Measurements from ENCODE around the gene TRPC4. TPM values are rescaled to one million over a fixed set of nuclear protein-coding genes. Genes with fewer than 3 reads are reported as not detected.

TRPC4 gene
- polyA plus RNA-seq, 1 experiment: 1.8 TPM

- Histone ChIP-seq H3K27me3 (ENCODE audit: control insufficient read depth, insufficient read depth, low read length) (no peaks in the 10 kb centered on the region), H3K27ac (ENCODE audit: low read depth, low read length) (no peak overlapping the region), H3K4me3 (ENCODE audit: low read depth, low read length) (no peak overlapping the region), H3K9me3 (ENCODE audit: control insufficient read depth, insufficient read depth, low read length) (no peaks in the 10 kb centered on the region; the same call in 1 of the 2 replicates)
- POLR2A ChIA-PET: no interaction called here
- DNase-seq (ENCODE audit: low read depth, low spot score): no peak
- CTCF ChIA-PET: no interaction called here
- no peak for TF ChIP-seq CTCF (IDR thresholded peaks at IDR 0.05; ENCODE audit: low read depth, low read length)
These were observed 41.2 kb upstream of the TRPC4 start for GRCh38 chr13:37910790-37911189.

- ChIA-PET CTCF (no interaction called here), POLR2A (no interaction called here)
- DNase-seq (ENCODE audit: low read depth, low spot score): no peak
- Histone ChIP-seq H3K9me3 (ENCODE audit: control insufficient read depth, insufficient read depth, low read length) (no peaks in the 10 kb centered on the region), H3K4me3 (ENCODE audit: low read depth, low read length) (no peak overlapping the region), H3K27ac (ENCODE audit: low read depth, low read length) (no peak overlapping the region), H3K27me3 (ENCODE audit: control insufficient read depth, insufficient read depth, low read length) (no peaks in the 10 kb centered on the region)
- TF ChIP-seq CTCF (IDR thresholded peaks at IDR 0.05; ENCODE audit: low read depth, low read length): no peak
These were observed 37.3 kb upstream of the TRPC4 start for GRCh38 chr13:37906880-37907279.

- no peak for TF ChIP-seq CTCF (IDR thresholded peaks at IDR 0.05; ENCODE audit: low read depth, low read length)
- H3K9me3 ChIP-seq (ENCODE audit: control insufficient read depth, insufficient read depth, low read length): no peaks in the 10 kb centered on the region
- H3K27ac ChIP-seq (ENCODE audit: low read depth, low read length): no peak overlapping the region
- no peak for DNase-seq (ENCODE audit: low read depth, low spot score)
- no peaks in the 10 kb centered on the region for H3K27me3 ChIP-seq (ENCODE audit: control insufficient read depth, insufficient read depth, low read length)
- POLR2A ChIA-PET: no interaction called here
- no peak overlapping the region for H3K4me3 ChIP-seq (ENCODE audit: low read depth, low read length)
- CTCF ChIA-PET: no interaction called here
These were observed 36.2 kb upstream of the TRPC4 start for GRCh38 chr13:37905736-37906135.

- Histone ChIP-seq H3K9me3 (ENCODE audit: control insufficient read depth, insufficient read depth, low read length) (no peaks in the 10 kb centered on the region), H3K4me3 (ENCODE audit: low read depth, low read length) (no peak overlapping the region), H3K27me3 (ENCODE audit: control insufficient read depth, insufficient read depth, low read length) (no peaks in the 10 kb centered on the region), H3K27ac (ENCODE audit: low read depth, low read length) (no peak overlapping the region)
- TF ChIP-seq CTCF (IDR thresholded peaks at IDR 0.05; ENCODE audit: low read depth, low read length): no peak
- ChIA-PET POLR2A (no interaction called here), CTCF (no interaction called here)
- DNase-seq (ENCODE audit: low read depth, low spot score): no peak
These were observed 30.2 kb upstream of the TRPC4 start for GRCh38 chr13:37899753-37900152.

- no peak for DNase-seq (ENCODE audit: low read depth, low spot score)
- Histone ChIP-seq H3K27ac (ENCODE audit: low read depth, low read length) (no peak overlapping the region), H3K27me3 (ENCODE audit: control insufficient read depth, insufficient read depth, low read length) (no peaks in the 10 kb centered on the region), H3K9me3 (ENCODE audit: control insufficient read depth, insufficient read depth, low read length) (no peaks in the 10 kb centered on the region), H3K4me3 (ENCODE audit: low read depth, low read length) (no peak overlapping the region)
- no peak for TF ChIP-seq CTCF (IDR thresholded peaks at IDR 0.05; ENCODE audit: low read depth, low read length)
- CTCF ChIA-PET: no interaction called here
- POLR2A ChIA-PET: no interaction called here
These were observed 23.7 kb upstream of the TRPC4 start for GRCh38 chr13:37893321-37893720.
